SK-N-SH (cell line): ENCODE measurements around the gene LIN7A. TPM values are rescaled to one million over a fixed set of nuclear protein-coding genes. Genes with fewer than 3 reads are reported as not detected.

ENCODE experiments used
- CTCF ChIA-PET: fragments of 300-600, 350-600 bp; formaldehyde crosslinking; extraction: SDS; loops from one replicate; lab custom pipeline; 2021; lab: Yijun Ruan, JAX
- POLR2A ChIA-PET: fragments of 350-600 bp; sonication (Branson Sonifier 250); formaldehyde crosslinking; extraction: SDS; loops from one replicate; lab custom pipeline; 2020; ENCODE audit warnings: antibody characterized with exemption, inconsistent platforms; lab: Yijun Ruan, JAX
- DNase-seq: peaks from one replicate; pipeline ENCODE4 v3.0.0; 2012
- H2AFZ ChIP-seq: fragments of 200-600 bp; sonication (generic); 2 replicates; pipeline ENCODE4 v1.8.1; 2016; ENCODE audit warnings: antibody characterized with exemption, mild to moderate bottlenecking, low read depth
- H3F3A ChIP-seq: fragments of 200-600 bp; sonication (generic); replicated peaks from 2 replicates; pipeline ENCODE3; 2016; ENCODE audit warnings: antibody characterized with exemption, mild to moderate bottlenecking; ENCODE audit not compliant: insufficient read depth
- H3K27ac ChIP-seq, 2 experiments: fragments of 200-500 bp in 1 of 2; fragments of 200-600 bp in 1 of 2; sonication (Bioruptor generic) in 1 of 2; sonication (generic), shearing (Covaris generic) in 1 of 2; 2 replicates each; pipeline versions ENCODE4 v1.5.1 to v1.6.1; 2014 to 2016; ENCODE audit warnings: low read depth in 2 of 2, inconsistent platforms in 1 of 2, low read length in 1 of 2, mild to moderate bottlenecking in 1 of 2, mixed read lengths in 1 of 2
- H3K27me3 ChIP-seq: fragments of 200-600 bp; sonication (generic), shearing (Covaris generic); 2 replicates; pipeline ENCODE4 v1.6.1; 2016; ENCODE audit warnings: mixed run types; ENCODE audit not compliant: insufficient read depth
- H3K36me3 ChIP-seq, 2 experiments: fragments of 200-500 bp in 1 of 2; fragments of 200-600 bp in 1 of 2; sonication (Bioruptor generic) in 1 of 2; sonication (generic) in 1 of 2; replicated peaks in 1 of 2; 2 replicates each; pipeline versions ENCODE3 to v1.5.1; 2014 to 2016; ENCODE audit warnings: low read length in 1 of 2, mild to moderate bottlenecking in 1 of 2; ENCODE audit not compliant: insufficient read depth in 2 of 2, control insufficient read depth in 1 of 2
- H3K4me1 ChIP-seq, 2 experiments: fragments of 200-500 bp in 1 of 2; fragments of 200-600 bp in 1 of 2; sonication (Bioruptor generic) in 1 of 2; sonication (generic), shearing (Covaris generic) in 1 of 2; 2 replicates each; pipeline versions ENCODE4 v1.5.1 to v1.6.1; 2014 to 2016; ENCODE audit warnings: low read depth in 1 of 2, low read length in 1 of 2, mixed run types in 1 of 2; ENCODE audit not compliant: insufficient read depth in 2 of 2, control insufficient read depth in 1 of 2
- H3K4me2 ChIP-seq: fragments of 200-600 bp; sonication (generic), shearing (Covaris generic); 2 replicates; pipeline ENCODE4 v1.6.1; 2017; ENCODE audit warnings: mixed run types
- H3K4me3 ChIP-seq, 2 experiments: fragments of 200-500 bp in 1 of 2; fragments of 200-600 bp in 1 of 2; sonication (Bioruptor generic) in 1 of 2; sonication (generic), shearing (Covaris generic) in 1 of 2; 2 replicates each; pipeline versions ENCODE4 v1.5.1 to v1.8.1; 2014 to 2016; ENCODE audit warnings: low read depth in 2 of 2, inconsistent platforms in 1 of 2, low read length in 1 of 2, mild to moderate bottlenecking in 1 of 2, mixed read lengths in 1 of 2, moderate library complexity in 1 of 2
- H3K79me2 ChIP-seq: fragments of 200-600 bp; sonication (generic); 2 replicates; pipeline ENCODE4 v1.8.1; 2017; ENCODE audit warnings: mild to moderate bottlenecking; ENCODE audit not compliant: insufficient read depth
- H3K9ac ChIP-seq: fragments of 200-600 bp; sonication (generic); 2 replicates; pipeline ENCODE4 v1.6.1; 2017; ENCODE audit warnings: mixed run types
- H3K9me2 ChIP-seq: fragments of 200-600 bp; sonication (generic); 2 replicates; pipeline ENCODE4 v1.6.1; 2017; ENCODE audit warnings: mixed run types
- H3K9me3 ChIP-seq: fragments of 200-600 bp; sonication (generic); 2 replicates; pipeline ENCODE4 v1.6.1; 2017; ENCODE audit warnings: mixed run types, mild to moderate bottlenecking, moderate library complexity
- H4K20me1 ChIP-seq: fragments of 200-600 bp; sonication (generic); 2 replicates; pipeline ENCODE4 v1.6.1; 2017; ENCODE audit warnings: mild to moderate bottlenecking, mixed run types; ENCODE audit not compliant: insufficient read depth
- CHD2 ChIP-seq: fragments of 150-350 bp; IDR thresholded peaks from 2 replicates; pipeline ENCODE4 v1.6.1; 2018; ENCODE audit warnings: low read length; ENCODE audit not compliant: partially characterized antibody
- FOSL2 ChIP-seq: IDR thresholded peaks from 2 replicates; pipeline ENCODE4 v1.4.0; 2012; ENCODE audit warnings: low read depth, mild to moderate bottlenecking, moderate library complexity, borderline replicate concordance
- FOXJ3 ChIP-seq: sonication (generic); formaldehyde crosslinking; IDR thresholded peaks from 2 replicates; pipeline ENCODE4 v1.5.1; 2020; ENCODE audit warnings: mild to moderate bottlenecking, missing genetic modification reagents
- FOXM1 ChIP-seq: IDR thresholded peaks from 2 replicates; pipeline ENCODE4 v1.4.0; 2012; ENCODE audit warnings: low read depth, mild to moderate bottlenecking
- GABPA ChIP-seq: IDR thresholded peaks from 2 replicates; pipeline ENCODE4 v1.4.0; 2012; ENCODE audit warnings: low read depth, mild to moderate bottlenecking
- GATA2 ChIP-seq: sonication (generic); formaldehyde crosslinking; IDR thresholded peaks from 2 replicates; pipeline ENCODE4 v1.5.0; 2020; ENCODE audit warnings: mild to moderate bottlenecking, missing genetic modification reagents
- NFIC ChIP-seq: IDR thresholded peaks from 2 replicates; pipeline ENCODE4 v1.4.0; 2012; ENCODE audit warnings: borderline replicate concordance
- NRF1 ChIP-seq: IDR thresholded peaks from 2 replicates; pipeline ENCODE4 v1.6.1; 2012; ENCODE audit warnings: low read depth, mild to moderate bottlenecking, low read length
- POLR2AphosphoS5 ChIP-seq: IDR thresholded peaks from 2 replicates; pipeline ENCODE4 v1.6.1; 2012; ENCODE audit warnings: low read depth, low read length
- RAD21 ChIP-seq: IDR thresholded peaks from 2 replicates; pipeline ENCODE4 v1.6.1; 2012; ENCODE audit warnings: mild to moderate bottlenecking, low read length
- SMC3 ChIP-seq: IDR thresholded peaks from 2 replicates; pipeline ENCODE4 v1.6.1; 2012; ENCODE audit warnings: low read depth, low read length, improper control_type of control experiment
- TCF12 ChIP-seq: IDR thresholded peaks from 2 replicates; pipeline ENCODE4 v1.4.0; 2012
- TEAD4 ChIP-seq: IDR thresholded peaks from 2 replicates; pipeline ENCODE4 v1.4.0; 2012; ENCODE audit warnings: mild to moderate bottlenecking, borderline replicate concordance; ENCODE audit not compliant: insufficient read depth
- YY1 ChIP-seq: IDR thresholded peaks from 2 replicates; pipeline ENCODE4 v1.4.0; 2012; ENCODE audit warnings: low read depth, mild to moderate bottlenecking
- WGBS: methylation state at CpG from one replicate; pipeline ENCODE4 v1.1.6; 2017; ENCODE audit warnings: low lambda C conversion rate; 5-methylcytosine and 5-hydroxymethylcytosine counted together
- polyA plus RNA-seq, 3 experiments: library from polyadenylated mRNA; depleted of rRNA; stranded (reverse); fragments of >200 nt; gene quantifications; 2 replicates each; pipeline ENCODE4 v1.2.3, GENCODE V29; 2012
- TF ChIP-seq, protein P1 (sequence below): fragments of 200-600 bp; sonication (generic); IDR thresholded peaks from 2 replicates; pipeline ENCODE4 v1.6.1; 2017; ENCODE audit warnings: antibody characterized with exemption, mild to moderate bottlenecking, moderate library complexity
- TF ChIP-seq, protein P2 (sequence below): IDR thresholded peaks from 2 replicates; pipeline ENCODE4 v1.6.1; 2012; ENCODE audit warnings: mild to moderate bottlenecking, low read depth, low read length, moderate library complexity
- TF ChIP-seq, protein P3 (sequence below): IDR thresholded peaks from 2 replicates; pipeline ENCODE4 v1.4.0; 2012; ENCODE audit warnings: low read depth

LIN7A gene
- polyA plus RNA-seq, 1 of the 3 experiments (the other 2 are of a cell fraction), result not detected

DNA sequence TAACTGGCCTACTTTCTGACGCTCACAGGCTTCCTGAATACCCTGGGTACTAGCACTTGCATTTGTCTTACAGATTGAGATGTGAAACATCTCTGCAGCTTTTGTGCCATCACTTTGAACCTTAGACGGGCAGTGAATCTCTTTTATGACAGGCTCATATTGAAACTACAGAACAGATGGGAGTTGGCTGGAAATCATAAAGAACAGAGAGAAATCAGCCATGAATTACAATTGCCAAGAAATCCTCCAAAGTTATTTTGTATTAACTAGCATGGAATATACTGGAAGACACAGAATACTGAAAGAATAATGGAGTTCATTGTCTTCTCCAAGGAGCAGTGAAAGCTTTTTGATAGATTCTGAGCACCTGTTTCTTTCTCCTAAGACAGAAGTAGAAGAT is 188.3 kb downstream of the LIN7A start:
- H3K36me3 ChIP-seq, result no peaks in the 10 kb centered on the region
- H3K27ac ChIP-seq, result no peak overlapping the region
- CTCF ChIA-PET, result no interaction called here
- POLR2A ChIA-PET, result no interaction called here
- no peaks in the 10 kb centered on the region for H3F3A ChIP-seq
- peaks cover 8% of the 10 kb centered on the region; the same call in 1 of the 2 replicates for H3K27me3 ChIP-seq
- H3K9me3 ChIP-seq, result no peaks in the 10 kb centered on the region
- H3K4me2 ChIP-seq, result no peak overlapping the region
- no peak overlapping the region for H2AFZ ChIP-seq
- WGBS, result 4% methylated on average over 2 of the region's 2 CpGs
- no peaks in the 10 kb centered on the region for H3K4me1 ChIP-seq
- H3K9me2 ChIP-seq, result no peaks in the 10 kb centered on the region
- H3K9ac ChIP-seq, result no peak overlapping the region
- H3K4me3 ChIP-seq, result no peak overlapping the region
- TF ChIP-seq NFIC, result no peak
- TF ChIP-seq, protein P1, sequence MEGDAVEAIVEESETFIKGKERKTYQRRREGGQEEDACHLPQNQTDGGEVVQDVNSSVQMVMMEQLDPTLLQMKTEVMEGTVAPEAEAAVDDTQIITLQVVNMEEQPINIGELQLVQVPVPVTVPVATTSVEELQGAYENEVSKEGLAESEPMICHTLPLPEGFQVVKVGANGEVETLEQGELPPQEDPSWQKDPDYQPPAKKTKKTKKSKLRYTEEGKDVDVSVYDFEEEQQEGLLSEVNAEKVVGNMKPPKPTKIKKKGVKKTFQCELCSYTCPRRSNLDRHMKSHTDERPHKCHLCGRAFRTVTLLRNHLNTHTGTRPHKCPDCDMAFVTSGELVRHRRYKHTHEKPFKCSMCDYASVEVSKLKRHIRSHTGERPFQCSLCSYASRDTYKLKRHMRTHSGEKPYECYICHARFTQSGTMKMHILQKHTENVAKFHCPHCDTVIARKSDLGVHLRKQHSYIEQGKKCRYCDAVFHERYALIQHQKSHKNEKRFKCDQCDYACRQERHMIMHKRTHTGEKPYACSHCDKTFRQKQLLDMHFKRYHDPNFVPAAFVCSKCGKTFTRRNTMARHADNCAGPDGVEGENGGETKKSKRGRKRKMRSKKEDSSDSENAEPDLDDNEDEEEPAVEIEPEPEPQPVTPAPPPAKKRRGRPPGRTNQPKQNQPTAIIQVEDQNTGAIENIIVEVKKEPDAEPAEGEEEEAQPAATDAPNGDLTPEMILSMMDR, result no peak
- TF ChIP-seq, protein P2, sequence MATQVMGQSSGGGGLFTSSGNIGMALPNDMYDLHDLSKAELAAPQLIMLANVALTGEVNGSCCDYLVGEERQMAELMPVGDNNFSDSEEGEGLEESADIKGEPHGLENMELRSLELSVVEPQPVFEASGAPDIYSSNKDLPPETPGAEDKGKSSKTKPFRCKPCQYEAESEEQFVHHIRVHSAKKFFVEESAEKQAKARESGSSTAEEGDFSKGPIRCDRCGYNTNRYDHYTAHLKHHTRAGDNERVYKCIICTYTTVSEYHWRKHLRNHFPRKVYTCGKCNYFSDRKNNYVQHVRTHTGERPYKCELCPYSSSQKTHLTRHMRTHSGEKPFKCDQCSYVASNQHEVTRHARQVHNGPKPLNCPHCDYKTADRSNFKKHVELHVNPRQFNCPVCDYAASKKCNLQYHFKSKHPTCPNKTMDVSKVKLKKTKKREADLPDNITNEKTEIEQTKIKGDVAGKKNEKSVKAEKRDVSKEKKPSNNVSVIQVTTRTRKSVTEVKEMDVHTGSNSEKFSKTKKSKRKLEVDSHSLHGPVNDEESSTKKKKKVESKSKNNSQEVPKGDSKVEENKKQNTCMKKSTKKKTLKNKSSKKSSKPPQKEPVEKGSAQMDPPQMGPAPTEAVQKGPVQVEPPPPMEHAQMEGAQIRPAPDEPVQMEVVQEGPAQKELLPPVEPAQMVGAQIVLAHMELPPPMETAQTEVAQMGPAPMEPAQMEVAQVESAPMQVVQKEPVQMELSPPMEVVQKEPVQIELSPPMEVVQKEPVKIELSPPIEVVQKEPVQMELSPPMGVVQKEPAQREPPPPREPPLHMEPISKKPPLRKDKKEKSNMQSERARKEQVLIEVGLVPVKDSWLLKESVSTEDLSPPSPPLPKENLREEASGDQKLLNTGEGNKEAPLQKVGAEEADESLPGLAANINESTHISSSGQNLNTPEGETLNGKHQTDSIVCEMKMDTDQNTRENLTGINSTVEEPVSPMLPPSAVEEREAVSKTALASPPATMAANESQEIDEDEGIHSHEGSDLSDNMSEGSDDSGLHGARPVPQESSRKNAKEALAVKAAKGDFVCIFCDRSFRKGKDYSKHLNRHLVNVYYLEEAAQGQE, result no peak
- TF ChIP-seq NRF1, result no peak
- TF ChIP-seq, protein P3, sequence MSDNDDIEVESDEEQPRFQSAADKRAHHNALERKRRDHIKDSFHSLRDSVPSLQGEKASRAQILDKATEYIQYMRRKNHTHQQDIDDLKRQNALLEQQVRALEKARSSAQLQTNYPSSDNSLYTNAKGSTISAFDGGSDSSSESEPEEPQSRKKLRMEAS, result no peak
- TF ChIP-seq FOSL2, result no peak
- no peak for TF ChIP-seq FOXJ3 (CRISPR knock-in tag)
- no peak for TF ChIP-seq GABPA
- TF ChIP-seq TEAD4, result no peak
- no peak for TF ChIP-seq YY1
- TF ChIP-seq GATA2, result no peak
- no peak for TF ChIP-seq FOXM1
- no peak for TF ChIP-seq CHD2
- no peak for TF ChIP-seq POLR2AphosphoS5
- TF ChIP-seq RAD21, result no peak
- no peak for TF ChIP-seq SMC3
- TF ChIP-seq TCF12, result no peak
- no peaks in the 10 kb centered on the region for H4K20me1 ChIP-seq
- DNase-seq, result no peak
- H3K79me2 ChIP-seq, result no peaks in the 10 kb centered on the region
